PC-3 (cell line): ENCODE results near the gene ANO4. TPM values are rescaled to one million over a fixed set of nuclear protein-coding genes. Genes with fewer than 3 reads are reported as not detected.

Experiments
- ATAC-seq: fragments of 200-7000 bp; cut with Tn5 transposase; 2 replicates; pipeline ENCODE4 v1.9.1; 2020; ENCODE audit warnings: mild to moderate bottlenecking, moderate library complexity
- BruUV-seq: library from RNA; stranded (reverse); fragments of 400-500 nt; replicated peaks from 2 replicates; lab custom pipeline; 2021; lab: Mats Ljungman, UMichigan
- CTCF ChIA-PET: fragments of 300-600 bp; sonication (Branson Sonifier 250); formaldehyde crosslinking; loops from one replicate; lab custom pipeline; 2022; ENCODE audit warnings: antibody characterized with exemption; lab: Charles Lee
- POLR2A ChIA-PET: fragments of 300-600 bp; sonication (Branson Sonifier 250); formaldehyde crosslinking; loops from one replicate; lab custom pipeline; 2022; ENCODE audit warnings: antibody characterized with exemption; ENCODE audit not compliant: unreplicated experiment; lab: Charles Lee
- DNase-seq: peaks from one replicate; pipeline ENCODE4 v3.0.0-alpha.2; 2015
- H2AFZ ChIP-seq: fragments of 300-600 bp; sonication (generic); 2 replicates; pipeline ENCODE4 v1.6.0; 2016; ENCODE audit warnings: antibody characterized with exemption, low read length
- H3F3A ChIP-seq: fragments of 300-600 bp; sonication (generic); one replicate; pipeline ENCODE4 v1.6.0; 2017; ENCODE audit warnings: antibody characterized with exemption, low read length, control low read depth, mild to moderate bottlenecking; ENCODE audit not compliant: unreplicated experiment
- H3K27ac ChIP-seq: fragments of 300-600 bp; sonication (generic); 2 replicates; pipeline ENCODE4 v1.5.1; 2016; ENCODE audit warnings: mild to moderate bottlenecking, low read length
- H3K27me3 ChIP-seq: fragments of 300-600 bp; sonication (generic); 2 replicates; pipeline ENCODE4 v1.6.1; 2016; ENCODE audit warnings: low read length, mixed read lengths
- H3K36me3 ChIP-seq: fragments of 300-600 bp; sonication (generic); 2 replicates; pipeline ENCODE4 v1.6.1; 2016; ENCODE audit warnings: low read depth, mixed run types, low read length, mixed read lengths
- H3K4me1 ChIP-seq: fragments of 300-600 bp; sonication (generic); 2 replicates; pipeline ENCODE4 v1.5.1; 2016; ENCODE audit warnings: low read length; ENCODE audit not compliant: insufficient read depth
- H3K4me2 ChIP-seq: fragments of 300-600 bp; sonication (generic); 2 replicates; pipeline ENCODE4 v1.6.0; 2016; ENCODE audit warnings: low read length
- H3K4me3 ChIP-seq: fragments of 300-600 bp; sonication (generic); 2 replicates; pipeline ENCODE4 v1.5.1; 2016; ENCODE audit warnings: mild to moderate bottlenecking, low read length, mixed read lengths
- H3K79me2 ChIP-seq: fragments of 300-600 bp; sonication (generic); 2 replicates; pipeline ENCODE4 v1.6.1; 2017; ENCODE audit warnings: low read length, mixed read lengths
- H3K9ac ChIP-seq: fragments of 300-600 bp; sonication (generic); 2 replicates; pipeline ENCODE4 v1.6.0; 2016; ENCODE audit warnings: mild to moderate bottlenecking, low read length
- H3K9me2 ChIP-seq: fragments of 300-600 bp; sonication (generic); replicated peaks from 2 replicates; pipeline ENCODE4 v1.6.1; 2016; ENCODE audit warnings: mixed run types, low read length, mixed read lengths
- H3K9me3 ChIP-seq: fragments of 300-600 bp; sonication (generic); 2 replicates; pipeline ENCODE4 v1.6.1; 2016; ENCODE audit warnings: low read length, mixed read lengths
- H4K20me1 ChIP-seq: fragments of 300-600 bp; sonication (generic); 2 replicates; pipeline ENCODE4 v1.6.1; 2016; ENCODE audit warnings: low read length, mixed read lengths
- EZH2 ChIP-seq: fragments of 300-600 bp; sonication (generic); IDR thresholded peaks from one replicate; pipeline ENCODE4 v1.6.1; 2017; ENCODE audit warnings: antibody characterized with exemption, mild to moderate bottlenecking, low read length; ENCODE audit not compliant: unreplicated experiment
- EZH2phosphoT487 ChIP-seq: fragments of 300-600 bp; sonication (generic); IDR thresholded peaks from 2 replicates; pipeline ENCODE4 v1.6.1; 2018; ENCODE audit warnings: mild to moderate bottlenecking, antibody characterized with exemption, low read length, borderline replicate concordance
- intact Hi-C: fragments of 100-400 bp; cut with micrococcal nuclease; formaldehyde crosslinking; loops from 2 replicates; pipeline ENCODE4 v1.9.0; 2023
- total RNA-seq: library from RNA; depleted of rRNA; stranded (reverse); fragments of >200 nt; gene quantifications from 2 replicates; pipeline ENCODE4 v1.2.3, GENCODE V29; 2014
- TF ChIP-seq, protein P1 (sequence below): fragments of 300-600 bp; sonication (generic); conservative IDR thresholded peaks from 2 replicates; pipeline ENCODE4 v1.5.1; 2017; ENCODE audit warnings: antibody characterized with exemption, low read depth, mild to moderate bottlenecking, low read length

ANO4 gene
- total RNA-seq, 1 experiment from 2014 or later = not detected

DNA sequence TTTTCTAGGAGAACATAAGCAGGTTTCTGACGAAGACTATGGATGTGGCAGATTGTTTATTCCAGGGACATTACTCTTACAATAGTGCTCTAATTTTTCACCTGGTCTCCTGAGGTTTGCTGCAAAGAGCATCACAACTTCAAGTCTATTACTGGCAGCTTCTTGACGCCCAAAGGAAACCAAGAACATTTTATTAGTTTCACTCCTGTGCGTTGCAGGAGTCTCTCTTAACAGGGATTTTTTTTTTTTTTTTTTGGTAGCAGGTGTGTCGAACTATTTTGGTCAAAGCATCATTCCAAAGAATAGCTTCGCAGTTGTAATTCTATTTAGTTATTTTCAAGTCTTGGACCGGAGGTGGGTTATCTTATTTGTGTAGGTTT, 1.2 kb downstream of the ANO4 start:
- CTCF ChIA-PET = no interaction called here
- ATAC-seq = no peak
- POLR2A ChIA-PET = no interaction called here

GRCh38 chr12:100796621-100797020, 2.0 kb downstream of the ANO4 start:
- DNase-seq (no peak), ATAC-seq (no peak)
- ChIA-PET CTCF (no interaction called here), POLR2A (no interaction called here)
- Histone ChIP-seq H4K20me1 (no peaks in the 10 kb centered on the region), H3K4me1 (no peaks in the 10 kb centered on the region), H3K27me3 (peaks cover 55% of the 10 kb centered on the region), H3K27ac (no peak overlapping the region), H3K4me2 (no peak overlapping the region), H3K4me3 (no peak overlapping the region), H3K9ac (no peak overlapping the region), H3K79me2 (no peaks in the 10 kb centered on the region), H2AFZ (no peak overlapping the region), H3K36me3 (no peaks in the 10 kb centered on the region), H3K9me3 (no peaks in the 10 kb centered on the region), H3F3A (no peaks in the 10 kb centered on the region), H3K9me2 (no peaks in the 10 kb centered on the region)
- no TSS peak for BruUV-seq
- TF ChIP-seq, protein P1, sequence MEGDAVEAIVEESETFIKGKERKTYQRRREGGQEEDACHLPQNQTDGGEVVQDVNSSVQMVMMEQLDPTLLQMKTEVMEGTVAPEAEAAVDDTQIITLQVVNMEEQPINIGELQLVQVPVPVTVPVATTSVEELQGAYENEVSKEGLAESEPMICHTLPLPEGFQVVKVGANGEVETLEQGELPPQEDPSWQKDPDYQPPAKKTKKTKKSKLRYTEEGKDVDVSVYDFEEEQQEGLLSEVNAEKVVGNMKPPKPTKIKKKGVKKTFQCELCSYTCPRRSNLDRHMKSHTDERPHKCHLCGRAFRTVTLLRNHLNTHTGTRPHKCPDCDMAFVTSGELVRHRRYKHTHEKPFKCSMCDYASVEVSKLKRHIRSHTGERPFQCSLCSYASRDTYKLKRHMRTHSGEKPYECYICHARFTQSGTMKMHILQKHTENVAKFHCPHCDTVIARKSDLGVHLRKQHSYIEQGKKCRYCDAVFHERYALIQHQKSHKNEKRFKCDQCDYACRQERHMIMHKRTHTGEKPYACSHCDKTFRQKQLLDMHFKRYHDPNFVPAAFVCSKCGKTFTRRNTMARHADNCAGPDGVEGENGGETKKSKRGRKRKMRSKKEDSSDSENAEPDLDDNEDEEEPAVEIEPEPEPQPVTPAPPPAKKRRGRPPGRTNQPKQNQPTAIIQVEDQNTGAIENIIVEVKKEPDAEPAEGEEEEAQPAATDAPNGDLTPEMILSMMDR = no peak
- TF ChIP-seq EZH2 (no peak), EZH2phosphoT487 (no peak)
- intact Hi-C loops = no loop called here

More for the DNA sequence above, 1.2 kb downstream of the ANO4 start:
- no peak overlapping the region for H3K27ac ChIP-seq
- TF ChIP-seq EZH2phosphoT487 (no peak), EZH2 (no peak)
- TF ChIP-seq, protein P1 = no peak
- no peak overlapping the region for H3K4me2 ChIP-seq
- DNase-seq = no peak
- no peaks in the 10 kb centered on the region for H3K9me2 ChIP-seq
- H3K36me3 ChIP-seq = no peaks in the 10 kb centered on the region
- H3K9ac ChIP-seq = no peak overlapping the region
- no peaks in the 10 kb centered on the region for H3F3A ChIP-seq
- intact Hi-C loops = no loop called here
- no peak overlapping the region for H2AFZ ChIP-seq
- no peaks in the 10 kb centered on the region for H3K79me2 ChIP-seq
- no peaks in the 10 kb centered on the region for H3K9me3 ChIP-seq
- no peaks in the 10 kb centered on the region for H4K20me1 ChIP-seq
- H3K4me3 ChIP-seq = no peak overlapping the region
- no peaks in the 10 kb centered on the region for H3K4me1 ChIP-seq
- no TSS peak for BruUV-seq
- peaks cover 58% of the 10 kb centered on the region for H3K27me3 ChIP-seq

GRCh38 chr12:100797246-100797645, 2.7 kb downstream of the ANO4 start:
- H3K9ac ChIP-seq = no peak overlapping the region
- CTCF ChIA-PET = interaction anchor here (0.6 to 0.7 kb wide), 2 partner anchors 1038 to 1666 kb away, joined by 5 to 6 read pairs; no protein-coding TSS in a partner anchor
- H3K4me3 ChIP-seq = no peak overlapping the region
- DNase-seq (no peak), ATAC-seq (no peak)
- H3K4me2 ChIP-seq = no peak overlapping the region
- no peaks in the 10 kb centered on the region for H4K20me1 ChIP-seq
- intact Hi-C loops = no loop called here
- H3K4me1 ChIP-seq = no peaks in the 10 kb centered on the region
- H3K9me3 ChIP-seq = no peaks in the 10 kb centered on the region
- H3K27ac ChIP-seq = no peak overlapping the region
- no peaks in the 10 kb centered on the region for H3K9me2 ChIP-seq
- POLR2A ChIA-PET = no interaction called here
- no TSS peak for BruUV-seq
- no peaks in the 10 kb centered on the region for H3F3A ChIP-seq
- TF ChIP-seq EZH2 (no peak), EZH2phosphoT487 (no peak)
- TF ChIP-seq, protein P1 = no peak
- peaks cover 49% of the 10 kb centered on the region for H3K27me3 ChIP-seq
- H3K36me3 ChIP-seq = no peaks in the 10 kb centered on the region
- no peaks in the 10 kb centered on the region for H3K79me2 ChIP-seq
- no peak overlapping the region for H2AFZ ChIP-seq
